H1 (cell line): ENCODE results near the gene RFX2. TPM values are rescaled to one million over a fixed set of nuclear protein-coding genes. Genes with fewer than 3 reads are reported as not detected.

ENCODE experiments used
- CBX5 ChIP-seq: fragments of 300-800, 300-1000 bp; sonication (generic); IDR thresholded peaks from 2 replicates; pipeline ENCODE4 v1.7.1; 2016; ENCODE audit warnings: antibody characterized with exemption, low read length, low read depth
- CEBPB ChIP-seq: IDR thresholded peaks from 2 replicates; pipeline ENCODE4 v1.6.1; 2012; ENCODE audit warnings: low read depth, low read length
- CHD7 ChIP-seq: fragments of 300-600 bp; sonication (generic); IDR thresholded peaks from 2 replicates; pipeline ENCODE4 v1.7.1; 2012; ENCODE audit warnings: low read length, moderate library complexity, mild to moderate bottlenecking, inconsistent platforms; ENCODE audit not compliant: insufficient replicate concordance
- CTBP2 ChIP-seq: IDR thresholded peaks from 2 replicates; pipeline ENCODE4 v1.7.0; 2011; ENCODE audit warnings: borderline replicate concordance, mild to moderate bottlenecking, moderate library complexity, mixed read lengths, low read length; ENCODE audit not compliant: insufficient read depth, insufficient read length
- EP300 ChIP-seq, 2 experiments: IDR thresholded peaks; 1 replicate in 1 of 2; 2 replicates in 1 of 2; pipeline ENCODE4 v1.6.1; 2011 to 2012; ENCODE audit warnings: low read depth in 2 of 2, low read length in 2 of 2, mild to moderate bottlenecking in 2 of 2, borderline replicate concordance in 1 of 2, inconsistent platforms in 1 of 2, moderate library complexity in 1 of 2
- GTF2F1 ChIP-seq: IDR thresholded peaks from 2 replicates; pipeline ENCODE4 v1.6.1; 2012; ENCODE audit warnings: low read depth, low read length, improper control_type of control experiment, borderline replicate concordance
- HDAC6 ChIP-seq: IDR thresholded peaks from one replicate; pipeline ENCODE4 v1.7.1; 2012; ENCODE audit warnings: low read depth, mild to moderate bottlenecking, inconsistent platforms, low read length, moderate library complexity
- POU5F1 ChIP-seq: IDR thresholded peaks from 2 replicates; pipeline ENCODE4 v1.6.1; 2011; ENCODE audit warnings: low read depth, mild to moderate bottlenecking, low read length, moderate library complexity
- polyA plus RNA-seq, 7 experiments: library from polyadenylated mRNA; depleted of rRNA in 3 of 7; stranded (reverse) in 5 of 7; unstranded in 2 of 7; fragments of >200 nt in 5 of 7; fragments of 200-250 nt in 2 of 7; gene quantifications; 1 replicate in 5 of 7; 2 replicates in 1 of 7; 4 replicates in 1 of 7; pipeline versions ENCODE4 v1.2.1 to v1.2.3, GENCODE V29; 2011 to 2013; ENCODE audit warnings: missing spikeins in 2 of 7, mixed read lengths in 2 of 7
- total RNA-seq: library from RNA; stranded (reverse); fragmentation: NEBNext Ultra II Directional; extraction: Animal tissue kit (Norgen Biotek cat#: 25700); gene quantifications from 2 replicates; pipeline ENCODE4 v1.2.1, GENCODE V29; 2021
- TF ChIP-seq, protein P1 (sequence below), 3 experiments: IDR thresholded peaks; 1 replicate in 2 of 3; 2 replicates in 1 of 3; pipeline versions ENCODE4 v1.5.1 to v1.6.1; 2011; ENCODE audit warnings: low read length in 3 of 3, mild to moderate bottlenecking in 3 of 3, inconsistent platforms in 2 of 3, low read depth in 1 of 3, moderate library complexity in 1 of 3; ENCODE audit not compliant: insufficient read depth in 1 of 3; ENCODE audit errors: control extremely low read depth in 1 of 3

Gene RFX2
- total and polyA plus RNA-seq, 2 of the 8 experiments (the other 6 are each of a cell fraction or from before 2014, with no cell fraction given): 4.8 to 5.3 TPM

DNA sequence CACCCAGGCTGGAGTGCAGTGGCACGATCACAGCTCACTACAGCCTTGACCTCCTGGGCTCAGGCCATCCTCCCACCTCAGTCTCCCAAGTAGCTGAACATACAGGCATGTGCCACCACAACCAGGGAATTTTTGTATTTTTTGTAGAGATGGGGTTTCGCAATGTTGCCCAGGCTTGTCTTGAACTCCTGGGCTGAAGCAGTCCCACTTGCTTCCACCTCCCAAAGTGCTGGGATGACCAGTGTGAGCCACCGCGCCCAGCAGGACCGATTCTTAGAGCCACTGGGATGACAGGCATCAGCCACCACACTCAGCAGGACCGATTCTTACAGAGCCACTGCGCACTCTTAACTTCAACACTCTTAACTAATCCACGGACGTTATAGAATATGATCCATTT is 77.5 kb downstream of the RFX2 start (continued):
- TF ChIP-seq CHD7 (no peak), CTBP2 (no peak), GTF2F1 (no peak), EP300 (IDR thresholded peaks at IDR 0.05; ENCODE audit: borderline replicate concordance in 1 of 2, low read depth in 2 of 2, low read length in 2 of 2) (no peak), CBX5 (no peak), POU5F1 (no peak), HDAC6 (no peak), CEBPB (no peak)
- TF ChIP-seq, protein P1, sequence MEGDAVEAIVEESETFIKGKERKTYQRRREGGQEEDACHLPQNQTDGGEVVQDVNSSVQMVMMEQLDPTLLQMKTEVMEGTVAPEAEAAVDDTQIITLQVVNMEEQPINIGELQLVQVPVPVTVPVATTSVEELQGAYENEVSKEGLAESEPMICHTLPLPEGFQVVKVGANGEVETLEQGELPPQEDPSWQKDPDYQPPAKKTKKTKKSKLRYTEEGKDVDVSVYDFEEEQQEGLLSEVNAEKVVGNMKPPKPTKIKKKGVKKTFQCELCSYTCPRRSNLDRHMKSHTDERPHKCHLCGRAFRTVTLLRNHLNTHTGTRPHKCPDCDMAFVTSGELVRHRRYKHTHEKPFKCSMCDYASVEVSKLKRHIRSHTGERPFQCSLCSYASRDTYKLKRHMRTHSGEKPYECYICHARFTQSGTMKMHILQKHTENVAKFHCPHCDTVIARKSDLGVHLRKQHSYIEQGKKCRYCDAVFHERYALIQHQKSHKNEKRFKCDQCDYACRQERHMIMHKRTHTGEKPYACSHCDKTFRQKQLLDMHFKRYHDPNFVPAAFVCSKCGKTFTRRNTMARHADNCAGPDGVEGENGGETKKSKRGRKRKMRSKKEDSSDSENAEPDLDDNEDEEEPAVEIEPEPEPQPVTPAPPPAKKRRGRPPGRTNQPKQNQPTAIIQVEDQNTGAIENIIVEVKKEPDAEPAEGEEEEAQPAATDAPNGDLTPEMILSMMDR (IDR thresholded peaks at IDR 0.05; ENCODE audit: control extremely low read depth in 1 of 3, insufficient read depth in 1 of 3, low read depth in 1 of 3, low read length in 3 of 3): no peak
